AG08395 (cell line): Measurements from ENCODE around the gene PTK6.
"Not testable (repeated sequence)": the region's sequence is repeated elsewhere in the genome, so short reads cannot be mapped to it uniquely, and the experiment has no call there.

Source experiments
- DNase-seq: peaks from one replicate; pipeline ENCODE4 v3.0.0; 2012; ENCODE audit warnings: mixed read lengths, low spot score

Gene PTK6

DNA sequence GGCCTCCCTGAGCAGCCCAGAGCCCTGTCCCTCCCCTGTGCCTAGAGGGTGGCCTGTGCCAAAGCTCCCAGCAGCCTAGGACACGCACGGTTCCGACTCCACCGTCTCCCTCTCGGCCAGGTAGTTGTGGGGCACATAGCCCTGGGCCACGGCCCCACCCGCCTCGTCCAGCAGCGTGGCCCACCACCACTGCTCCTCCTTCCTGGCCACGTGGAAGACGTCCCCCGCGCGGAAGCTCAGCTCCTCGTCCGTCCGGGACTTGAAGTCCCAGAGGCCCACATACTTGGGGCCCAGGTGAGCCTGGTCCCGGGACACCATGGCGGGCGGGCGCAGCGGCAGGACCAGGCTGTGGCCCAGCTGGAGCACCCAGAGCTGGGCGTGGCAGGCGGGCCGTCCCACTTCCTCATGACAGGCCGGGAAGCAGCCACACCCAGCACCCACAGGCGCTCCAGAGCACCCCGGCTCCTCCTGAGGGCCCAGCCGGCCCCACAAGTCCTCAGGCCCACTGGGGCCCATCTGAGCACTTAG, at the start of gene PTK6:
TSS of gene PTK6 (minus strand) at position 380 of the 528 bp plus-strand sequence. CDS start at position 318, 62 bp downstream.
- no peak for DNase-seq

DNA sequence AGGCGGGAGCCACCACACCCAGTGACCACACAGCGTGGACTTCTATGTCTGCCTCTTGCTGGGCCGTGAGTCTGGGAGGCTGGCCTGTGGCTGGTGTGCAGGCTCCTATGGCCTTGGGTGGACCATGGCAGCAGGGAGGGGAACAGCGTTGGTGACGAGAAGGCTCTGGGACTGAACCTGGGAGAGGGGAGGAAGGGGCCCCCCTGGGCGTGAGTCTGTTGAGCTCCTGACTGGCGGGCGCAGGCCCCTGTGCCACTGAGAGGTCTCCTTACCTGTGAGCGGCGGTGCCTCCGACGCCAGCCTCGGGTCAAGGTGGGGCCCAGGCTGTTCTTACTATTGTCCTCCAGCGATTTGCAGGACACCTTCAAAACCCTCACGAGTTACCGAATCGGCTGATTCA, 49.6 kb upstream of the PTK6 start:
- DNase-seq = no peak

DNA sequence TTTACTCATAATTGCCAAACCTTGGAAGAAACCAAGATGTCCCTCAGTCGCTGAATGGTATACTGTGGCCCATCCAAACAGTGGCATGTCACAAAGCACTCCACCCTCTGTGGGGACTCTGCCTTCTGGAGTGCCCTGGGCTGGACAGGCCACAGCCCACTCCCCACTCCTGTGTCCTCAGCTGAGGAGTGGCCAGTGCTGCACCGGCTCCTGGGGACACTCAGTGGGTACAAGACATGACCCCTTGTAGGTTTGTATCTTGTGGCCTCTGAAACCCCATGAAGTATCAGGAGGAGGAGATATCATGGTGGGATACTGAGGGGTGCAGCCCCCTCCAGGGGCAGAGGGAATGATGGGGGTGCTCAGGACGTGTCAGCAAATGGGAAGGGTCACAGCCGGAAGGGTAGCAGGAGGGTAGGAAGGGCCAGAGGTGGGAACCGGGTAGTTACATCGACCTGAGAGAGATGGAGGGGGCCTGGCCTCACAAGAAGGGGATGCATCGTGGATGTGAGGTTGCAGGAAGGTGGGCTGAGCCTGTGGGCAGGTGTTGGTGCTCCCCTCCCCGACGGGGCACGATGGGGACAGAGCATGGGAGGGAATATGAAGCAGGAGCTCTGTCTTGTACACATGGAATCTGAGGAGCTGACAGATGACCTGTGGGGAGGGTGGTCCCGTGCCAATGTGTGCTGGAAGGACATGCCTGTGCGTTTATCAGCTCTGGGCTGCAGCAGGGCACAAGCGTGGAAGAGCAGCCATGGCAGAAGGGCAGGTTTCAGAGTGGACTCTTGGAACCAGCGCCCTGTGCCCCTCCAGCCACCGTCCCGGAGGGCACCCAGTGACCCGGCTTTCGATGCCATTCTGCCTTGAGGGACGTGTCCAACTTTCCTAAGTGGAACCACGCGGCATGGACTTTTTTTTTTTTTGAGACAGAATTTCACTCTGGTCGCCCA, 48.7 kb upstream of the PTK6 start:
- DNase-seq = no peak

DNA sequence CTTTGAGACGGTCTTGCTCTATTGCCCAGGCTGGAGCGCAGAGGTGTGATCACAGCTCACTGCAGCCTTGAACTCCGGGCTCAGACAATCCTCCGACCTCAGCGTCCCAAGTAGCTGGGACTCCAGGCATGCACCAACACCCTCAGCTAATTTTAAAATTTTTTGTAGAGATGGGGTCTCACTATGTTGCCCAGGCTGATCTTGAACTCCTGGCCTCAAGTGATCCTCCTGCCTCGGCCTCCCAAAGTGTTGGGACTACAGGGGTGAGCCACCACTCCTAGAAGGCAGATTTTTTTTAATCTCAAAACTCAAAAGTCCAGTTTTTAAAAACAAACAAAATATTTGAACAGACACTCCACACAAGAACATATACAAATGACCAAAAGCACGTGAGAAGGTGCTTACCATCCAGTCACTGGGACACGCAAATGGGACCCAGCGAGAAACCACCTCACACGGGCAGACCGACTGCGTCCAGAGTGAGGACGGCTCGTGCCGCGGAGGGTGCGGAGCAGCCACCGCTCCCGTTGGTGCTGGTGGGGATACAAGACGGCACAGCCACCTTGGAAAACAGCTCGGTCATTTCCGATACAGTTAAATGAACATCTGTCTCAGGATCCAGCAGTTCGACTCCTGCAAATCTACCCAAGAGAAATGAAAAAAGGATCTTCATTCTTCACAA, 45.3 kb upstream of the PTK6 start:
- DNase-seq = no peak

DNA sequence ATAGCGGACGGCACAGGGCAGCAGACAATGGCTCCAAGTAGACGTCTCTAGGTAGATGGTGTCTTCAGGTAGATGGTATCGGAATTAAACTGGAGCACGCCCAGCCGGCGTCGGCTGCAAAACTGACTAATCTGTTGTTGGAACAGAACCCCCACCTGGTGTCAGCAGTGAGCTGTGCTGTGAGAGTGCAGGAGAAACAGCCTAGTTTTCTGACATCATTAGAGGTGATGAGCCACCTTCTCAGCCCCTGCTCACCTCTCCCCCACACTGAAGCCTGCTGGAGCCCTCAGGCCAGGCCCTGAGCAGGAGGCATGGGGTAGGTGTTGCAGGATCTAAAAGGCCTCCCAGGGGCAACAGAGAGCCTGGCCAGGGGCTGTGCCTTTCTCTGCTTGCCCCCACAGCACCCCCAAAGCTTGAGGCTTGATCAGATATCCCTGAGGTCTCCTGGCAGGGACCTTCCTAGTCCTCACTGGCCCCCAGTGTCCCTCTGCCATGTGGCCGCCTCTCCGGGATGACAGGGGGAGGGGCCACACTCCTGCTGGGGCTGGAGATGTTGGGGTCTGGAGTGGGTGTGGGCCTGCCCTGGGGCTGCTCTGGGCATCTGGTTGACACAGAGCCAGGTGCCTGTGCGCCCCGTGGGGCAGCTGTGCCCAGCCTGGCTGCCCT, 43.8 kb upstream of the PTK6 start:
- peak; percentile 44 for DNase-seq

DNA sequence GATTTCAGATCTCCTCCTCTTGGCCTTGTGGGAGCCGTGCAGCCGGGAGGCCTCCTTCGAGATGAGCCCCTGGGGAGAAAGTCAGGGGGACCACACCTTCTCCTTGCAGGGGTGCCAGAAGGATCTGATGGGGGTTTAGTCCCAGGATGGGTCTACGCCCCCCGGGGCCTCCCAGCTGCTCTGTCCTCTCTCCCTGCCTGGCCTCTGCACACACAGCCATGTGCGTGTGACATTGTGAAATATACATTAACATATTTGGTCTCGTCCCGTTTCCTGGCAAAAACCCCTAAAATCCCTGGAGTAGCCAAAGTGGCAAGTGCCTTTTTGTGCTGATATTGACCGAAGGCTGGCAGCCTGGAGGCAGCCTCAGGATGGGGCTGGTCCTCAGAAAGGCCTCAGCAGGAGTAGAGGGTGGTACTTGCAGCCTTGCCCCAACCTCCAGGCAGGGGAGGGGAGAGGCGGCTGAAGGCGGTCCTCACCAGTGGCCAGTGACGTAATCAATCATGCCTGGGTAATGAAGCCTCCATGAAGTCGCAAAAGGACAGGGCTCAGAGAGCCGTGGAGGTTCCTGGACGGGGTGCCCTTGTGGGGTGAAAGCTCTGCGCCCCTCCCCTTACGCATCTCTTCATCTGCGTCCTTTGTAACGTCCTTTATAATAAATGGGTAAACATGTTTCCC, 42.0 kb upstream of the PTK6 start:
- DNase-seq = no peak

DNA sequence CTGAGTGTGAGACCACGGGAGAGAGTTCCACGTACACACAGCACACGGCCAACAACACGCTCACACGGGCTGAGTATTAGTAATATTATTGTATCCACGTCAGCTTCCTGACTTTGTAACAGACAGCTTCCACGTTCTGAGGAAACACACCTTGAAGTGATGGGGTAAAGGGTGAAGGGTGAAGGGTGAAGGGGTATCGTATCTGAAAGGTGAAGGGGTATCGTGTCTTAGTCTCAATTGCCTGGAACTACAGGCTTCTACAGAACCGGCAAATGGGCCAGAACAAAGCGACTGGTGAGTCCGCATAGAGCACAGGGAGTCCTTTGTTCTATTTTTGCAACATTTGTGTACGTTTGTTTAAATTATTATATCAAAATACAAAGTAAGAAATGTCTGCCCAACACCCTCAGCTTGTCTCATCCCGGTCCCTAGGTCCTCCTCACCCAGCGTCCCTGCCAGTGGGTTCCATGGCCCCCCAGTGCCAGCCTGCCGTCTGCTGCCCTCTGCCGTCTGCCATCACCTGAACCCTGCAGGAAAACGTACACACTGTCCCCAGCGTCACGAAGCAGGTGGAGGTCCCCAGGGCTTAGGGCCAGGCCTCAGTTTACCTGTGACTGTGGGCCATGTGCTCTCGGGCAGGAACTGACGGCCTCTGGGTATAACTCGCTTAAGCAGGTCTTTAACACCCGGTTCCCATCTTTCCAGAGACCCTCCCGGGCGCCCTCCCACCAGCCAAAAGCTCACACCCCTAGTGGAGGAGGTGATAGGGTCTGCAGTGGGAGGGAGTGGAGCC, 41.2 kb upstream of the PTK6 start:
- no peak for DNase-seq

DNA sequence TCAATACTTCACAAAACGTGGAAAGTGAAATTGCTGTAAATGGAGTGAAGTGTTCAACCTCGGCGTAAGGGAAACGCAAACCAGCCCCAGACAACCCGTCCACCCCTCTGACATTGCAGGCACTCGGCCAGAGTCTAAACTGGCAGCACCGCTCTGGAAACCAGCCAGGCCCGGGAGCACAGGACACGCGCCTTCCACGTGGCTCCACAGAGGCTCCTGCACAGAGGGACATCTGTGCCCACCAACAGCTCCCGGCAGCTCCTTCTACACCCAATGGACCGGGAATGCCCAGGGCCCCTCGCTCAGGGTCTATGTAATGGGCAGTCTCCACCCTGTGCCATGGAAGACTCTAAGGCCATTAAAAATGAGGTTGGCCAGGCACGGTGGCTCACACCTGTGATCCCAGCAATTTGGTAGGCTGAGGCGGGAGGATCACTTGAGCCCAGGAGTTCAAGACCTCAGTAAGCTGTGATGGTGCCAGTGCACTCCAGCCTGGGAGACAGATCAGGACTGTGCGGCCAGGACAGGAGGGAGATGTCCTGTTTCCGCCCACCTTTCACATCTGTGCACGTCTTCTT, 40.2 kb upstream of the PTK6 start:
- DNase-seq = no peak

DNA sequence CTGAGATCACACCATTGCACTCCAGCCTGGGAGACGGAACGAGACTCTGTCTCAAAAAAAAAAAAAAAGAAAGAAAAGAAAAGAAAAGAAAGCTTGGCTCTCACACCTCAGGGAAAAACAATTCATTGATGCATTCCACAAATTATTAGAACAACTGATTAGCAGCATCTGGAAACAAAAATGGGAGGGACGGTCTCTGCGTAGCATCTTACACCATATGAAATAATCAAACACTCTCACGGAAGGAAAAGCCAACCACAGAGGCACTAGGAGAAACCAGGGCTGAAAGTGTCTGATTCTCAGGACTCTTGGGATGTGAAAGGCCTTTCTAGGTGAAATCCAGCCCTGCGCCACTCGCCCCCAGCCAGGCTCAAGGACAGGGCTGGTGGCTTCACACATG, 39.1 kb upstream of the PTK6 start:
- DNase-seq = peak; percentile 26

DNA sequence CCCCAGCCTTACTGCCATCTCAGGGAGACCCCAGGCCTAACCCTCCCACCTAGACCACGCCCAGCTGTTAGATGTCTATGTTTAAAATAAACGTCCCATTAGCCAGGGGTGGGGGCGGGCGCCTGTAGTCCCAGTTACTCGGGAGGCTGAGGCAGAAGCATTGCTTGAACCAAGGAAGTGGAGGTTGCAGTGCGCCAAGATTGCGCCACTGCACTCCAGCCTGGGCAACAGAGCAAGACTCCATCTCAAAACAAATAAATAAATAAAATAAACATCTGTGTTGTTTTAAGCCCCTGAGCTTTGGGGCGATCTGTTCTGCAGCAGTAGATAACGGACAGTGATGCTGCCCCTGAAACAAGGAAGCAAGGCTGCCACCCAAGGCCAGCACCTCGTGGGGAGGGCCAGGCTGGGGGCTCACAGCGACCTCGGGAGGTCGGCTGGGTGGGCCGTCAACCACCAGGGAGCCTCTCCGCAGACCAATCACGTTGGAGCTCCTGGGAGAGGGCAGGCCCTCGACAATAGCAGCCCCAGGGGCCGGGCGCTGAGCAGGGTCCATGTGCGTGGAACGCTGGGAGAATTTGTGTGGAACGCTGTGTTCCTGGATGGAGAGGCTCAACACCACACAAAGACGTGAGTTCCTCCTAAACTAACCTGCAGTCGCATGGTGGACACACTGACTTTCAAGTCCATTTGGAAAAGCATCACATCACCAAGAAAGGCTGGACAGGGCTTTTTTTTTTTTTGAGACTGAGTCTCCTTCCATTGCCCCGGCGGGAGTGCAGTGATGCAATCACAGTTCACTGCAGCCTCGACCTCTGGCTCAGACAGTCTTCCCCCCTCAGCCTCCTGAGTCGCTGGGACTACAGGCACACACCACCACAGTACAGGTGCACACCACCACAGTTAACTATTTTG, 37.9 kb upstream of the PTK6 start:
- DNase-seq = no peak

DNA sequence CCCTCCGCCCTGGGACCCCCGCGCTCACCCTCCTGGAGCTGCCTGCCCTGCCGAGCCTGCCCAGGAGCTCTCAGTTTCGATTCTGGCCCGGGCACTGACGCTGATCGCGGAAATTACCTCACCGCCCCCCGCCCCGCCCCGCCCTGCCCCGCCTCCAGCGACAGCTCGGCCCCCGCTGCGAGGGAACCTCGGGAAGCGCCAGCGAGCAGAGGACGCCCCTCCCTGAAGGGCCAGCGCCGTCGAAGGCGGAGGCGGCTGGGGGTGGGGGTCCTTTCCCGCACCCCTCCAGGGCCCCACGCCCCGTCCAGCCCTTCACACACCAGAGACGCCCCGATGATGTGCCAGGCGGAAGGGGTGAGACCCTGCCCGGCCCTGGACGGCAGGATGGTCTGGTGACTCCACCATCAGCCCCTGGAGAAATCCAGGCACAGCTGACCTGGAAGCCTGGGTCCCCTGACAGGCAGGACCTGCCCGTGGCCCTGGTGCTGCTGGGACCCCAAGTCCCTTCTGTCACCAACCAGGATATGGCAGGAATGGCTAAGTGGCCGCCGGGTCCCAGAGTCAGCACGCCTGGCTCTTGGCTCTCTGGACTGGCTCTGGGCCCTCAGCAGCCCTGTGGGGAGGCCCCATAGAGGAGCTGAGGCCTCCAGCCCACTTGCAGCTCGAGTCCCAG, 37.1 kb upstream of the PTK6 start, which contains the start of gene HELZ2:
TSS of gene HELZ2 (minus strand) at position 84 of the 673 bp plus-strand sequence. CDS start 1,854 bp downstream, outside the sequence.
- DNase-seq = peak; percentile 86

DNA sequence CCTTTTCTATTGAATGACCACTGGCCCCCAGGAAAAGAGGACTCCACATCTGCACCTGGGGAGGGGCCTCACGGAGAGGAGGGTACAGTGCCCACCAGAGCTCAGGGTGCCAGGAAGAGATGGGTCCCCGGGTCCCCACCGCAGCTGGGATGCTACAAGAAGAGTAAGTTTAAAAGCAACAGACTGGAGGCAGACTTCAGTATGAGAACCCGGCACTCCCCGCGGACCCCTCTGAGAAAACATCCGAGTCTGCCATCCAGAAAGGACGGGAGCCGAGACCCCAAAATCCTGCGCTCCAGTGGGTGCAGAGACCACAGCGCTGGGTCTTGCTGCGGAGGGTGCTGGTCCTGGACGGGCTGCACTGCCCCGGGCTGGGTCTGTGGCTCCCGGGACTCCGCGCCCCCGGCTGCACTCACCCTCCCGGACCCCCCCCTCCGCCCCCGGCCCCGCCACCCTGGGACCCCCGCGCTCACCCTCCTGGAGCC, 36.5 kb upstream of the PTK6 start:
- no peak for DNase-seq

DNA sequence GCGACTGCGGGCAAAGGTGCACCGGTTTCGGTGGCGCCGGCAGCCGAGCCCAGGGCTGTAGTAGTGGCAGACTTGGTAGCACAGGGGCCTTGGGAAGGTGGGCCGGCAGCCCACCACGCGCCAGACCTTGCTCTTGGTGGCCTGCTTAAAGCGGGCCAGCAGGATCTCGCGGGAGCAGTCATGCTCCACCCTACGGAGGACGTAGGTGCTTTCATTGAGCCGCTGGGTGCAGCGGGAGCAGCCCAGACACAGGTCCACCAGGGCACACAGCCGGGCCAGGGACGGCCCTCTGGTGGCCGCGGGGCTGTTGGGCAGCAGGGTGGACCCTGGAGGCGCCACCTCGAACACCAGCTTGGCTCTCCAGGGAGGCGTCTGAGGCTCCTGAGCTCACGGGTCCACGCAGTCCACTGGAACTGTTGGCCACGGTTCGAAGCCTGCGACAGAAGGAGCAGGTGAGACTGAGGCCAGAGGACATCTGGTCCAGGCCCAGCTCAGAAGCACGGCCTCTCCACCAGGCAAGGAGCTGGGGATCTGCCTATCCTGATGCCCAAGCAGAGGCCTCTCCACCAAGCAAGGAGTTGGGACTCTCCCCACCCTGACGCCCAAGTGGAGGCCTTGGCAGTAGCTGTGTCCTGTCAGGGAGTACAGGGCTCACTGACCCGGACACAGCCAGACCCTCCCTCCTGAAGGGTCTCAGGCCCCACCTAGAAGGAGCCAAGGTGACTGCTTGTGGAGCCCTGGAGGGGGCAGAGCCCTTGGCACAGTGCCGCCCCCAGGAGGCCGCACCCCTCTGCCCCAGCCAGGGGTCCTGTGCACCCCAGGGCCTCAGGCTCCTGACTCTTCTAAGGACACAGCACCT, 35.8 kb upstream of the PTK6 start:
- no peak for DNase-seq

DNA sequence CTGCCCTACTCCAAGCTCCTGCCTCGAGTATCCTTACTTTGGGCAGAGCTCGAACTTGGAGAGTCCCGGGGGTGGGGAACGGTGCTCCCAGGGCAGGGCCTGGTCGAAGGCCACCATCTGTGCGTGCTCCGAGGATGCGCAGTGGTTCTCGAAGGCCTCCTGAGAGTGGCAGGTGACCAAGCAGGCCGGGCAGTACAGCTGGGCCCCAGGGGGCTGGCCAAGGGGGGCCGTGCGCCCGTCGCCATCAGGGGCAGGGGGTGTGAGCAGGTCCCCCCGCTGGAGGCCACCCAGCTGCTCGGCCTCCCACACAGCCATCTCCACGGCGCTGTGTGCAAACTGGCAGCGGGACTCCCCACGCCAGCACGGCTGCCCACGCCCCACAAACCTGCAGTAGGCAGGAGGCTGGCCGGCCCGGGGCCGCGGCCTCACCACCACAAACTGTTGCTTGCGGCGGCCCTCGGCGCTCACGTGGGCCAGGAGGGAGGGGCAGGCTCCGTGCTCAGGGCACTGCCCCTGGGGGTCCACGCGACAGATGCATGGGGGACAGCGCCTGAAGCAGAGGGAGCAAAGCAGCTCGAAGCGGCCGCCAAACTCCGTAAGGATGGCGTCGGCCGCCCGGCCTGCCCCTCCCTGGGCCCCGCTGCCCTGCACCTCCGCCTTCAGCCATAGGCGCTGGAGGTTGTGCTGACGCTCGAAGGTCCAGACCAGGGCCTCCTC, 35.1 kb upstream of the PTK6 start:
- DNase-seq = no peak

DNA sequence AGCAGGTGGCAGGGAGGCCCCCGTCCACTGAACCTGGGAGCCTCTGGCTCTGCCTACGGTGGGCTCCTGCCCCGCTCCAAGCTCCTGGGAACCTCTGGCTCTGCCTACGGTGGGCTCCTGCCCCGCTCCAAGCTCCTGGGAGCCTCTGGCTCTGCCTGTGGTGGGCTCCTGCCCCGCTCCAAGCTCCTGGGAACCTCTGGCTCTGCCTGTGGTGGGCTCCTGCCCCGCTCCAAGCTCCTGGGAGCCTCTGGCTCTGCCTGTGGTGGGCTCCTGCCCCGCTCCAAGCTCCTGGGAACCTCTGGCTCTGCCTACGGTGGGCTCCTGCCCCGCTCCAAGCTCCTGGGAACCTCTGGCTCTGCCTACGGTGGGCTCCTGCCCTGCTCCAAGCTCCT, 33.9 kb upstream of the PTK6 start:
- not testable (repeated sequence) for DNase-seq

DNA sequence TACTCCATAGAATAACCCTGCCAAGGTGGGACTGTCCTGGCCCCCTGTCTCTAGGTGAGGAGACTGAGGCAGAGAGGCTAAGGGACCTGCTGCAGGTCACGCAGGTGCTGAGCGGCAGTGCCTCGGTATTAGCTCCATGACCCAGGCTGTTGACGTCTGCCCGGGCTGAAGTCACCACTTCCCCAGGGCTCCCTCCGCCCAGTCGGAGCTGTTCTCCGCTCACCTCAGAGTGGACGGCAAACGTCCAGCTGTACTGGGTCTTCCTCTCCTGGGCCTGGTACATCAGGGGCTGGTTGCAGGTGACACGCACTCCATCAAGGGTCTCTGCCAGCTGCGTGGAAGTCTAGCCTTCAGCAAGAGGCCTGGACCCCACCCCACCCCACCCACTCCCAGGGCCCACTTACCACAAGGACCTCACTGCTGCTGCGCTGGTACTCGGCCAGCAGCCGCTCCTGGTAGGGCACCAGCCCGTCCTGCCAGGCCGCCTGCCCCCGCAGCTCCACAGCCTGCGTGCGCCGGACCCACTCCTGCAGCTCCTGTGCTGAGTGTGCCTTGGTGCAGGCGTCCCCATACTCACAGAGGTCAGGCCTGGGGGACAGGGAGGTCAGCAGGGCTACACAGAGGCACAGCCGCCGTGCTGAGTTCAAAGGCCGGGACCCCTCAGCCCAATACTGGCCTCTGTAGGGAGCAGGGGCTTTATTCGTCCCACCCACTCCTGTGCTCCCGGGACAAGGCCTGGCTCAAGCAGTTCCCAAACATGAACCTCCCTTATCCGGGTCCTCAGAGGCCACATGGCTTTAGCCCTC, 33.3 kb upstream of the PTK6 start:
- no peak for DNase-seq
